Measurements from ENCODE around the gene CACNA1H.

CACNA1H gene

GRCh38 chr16:1143761-1144450 lies 9.0 kb upstream of the CACNA1H start:
- ChIA-PET POLR2A (no interaction called here), CTCF (no interaction called here)
- no peak for TF ChIP-seq CTBP1 (IDR thresholded peaks at IDR 0.05; ENCODE audit: borderline replicate concordance)
- no peak for TF ChIP-seq BHLHE40 (IDR thresholded peaks at IDR 0.05; ENCODE audit: borderline replicate concordance)
- no peak for TF ChIP-seq L3MBTL2 (conservative IDR thresholded peaks at IDR 0.05)
- no peak for TF ChIP-seq ELF4 (IDR thresholded peaks at IDR 0.05)
- no peak for DNase-seq (ENCODE audit: extremely low spot score)

GRCh38 chr16:1144476-1145382 lies 8.2 kb upstream of the CACNA1H start:
- POLR2A ChIA-PET: no interaction called here
- CTCF ChIA-PET: no interaction called here
- TF ChIP-seq PKNOX1 (IDR thresholded peaks at IDR 0.05) (peak; percentile 18; the same call in 1 of the 2 replicates), ARNT (IDR thresholded peaks at IDR 0.05) (no peak)
- DNase-seq (ENCODE audit: extremely low spot score): no peak

GRCh38 chr16:1145383-1146100 lies 7.4 kb upstream of the CACNA1H start:
- TF ChIP-seq CTBP1 (IDR thresholded peaks at IDR 0.05; ENCODE audit: borderline replicate concordance) (no peak), L3MBTL2 (conservative IDR thresholded peaks at IDR 0.05) (no peak), SP1 (IDR thresholded peaks at IDR 0.05) (no peak), TARDBP (IDR thresholded peaks at IDR 0.05) (no peak), ARNT (IDR thresholded peaks at IDR 0.05) (no peak), FOXK2 (IDR thresholded peaks at IDR 0.05) (no peak)
- ChIA-PET POLR2A (no interaction called here), CTCF (no interaction called here)
- DNase-seq (ENCODE audit: extremely low spot score): no peak

- DNase-seq (ENCODE audit: extremely low spot score): peak; percentile 33
- ChIA-PET CTCF (no interaction called here), POLR2A (interaction anchor here (0.6 kb wide), 1 partner anchor 17 kb away, joined by 3 read pairs; no protein-coding TSS in a partner anchor)
- TF ChIP-seq HDGF (IDR thresholded peaks at IDR 0.05; ENCODE audit: borderline replicate concordance) (no peak), SUZ12 (IDR thresholded peaks at IDR 0.05) (no peak), CTBP1 (IDR thresholded peaks at IDR 0.05; ENCODE audit: borderline replicate concordance) (no peak), SP1 (IDR thresholded peaks at IDR 0.05) (no peak), LEF1 (IDR thresholded peaks at IDR 0.05; ENCODE audit: borderline replicate concordance) (no peak), PKNOX1 (IDR thresholded peaks at IDR 0.05) (no peak), TARDBP (IDR thresholded peaks at IDR 0.05) (no peak), ELF4 (IDR thresholded peaks at IDR 0.05) (no peak), FOXA1 (IDR thresholded peaks at IDR 0.05) (no peak), FOXM1 (IDR thresholded peaks at IDR 0.05; ENCODE audit: borderline replicate concordance) (no peak), NFRKB (IDR thresholded peaks at IDR 0.05) (no peak), FOXK2 (IDR thresholded peaks at IDR 0.05) (no peak), ARNT (IDR thresholded peaks at IDR 0.05) (no peak), ZNF384 (IDR thresholded peaks at IDR 0.05) (no peak), BHLHE40 (IDR thresholded peaks at IDR 0.05; ENCODE audit: borderline replicate concordance) (no peak), L3MBTL2 (conservative IDR thresholded peaks at IDR 0.05) (no peak)
These were observed 6.5 kb upstream of the CACNA1H start for GRCh38 chr16:1146409-1146808.

GRCh38 chr16:1147027-1147426 lies 5.9 kb upstream of the CACNA1H start:
- POLR2A ChIA-PET: no interaction called here
- no peak for DNase-seq (ENCODE audit: extremely low spot score)

GRCh38 chr16:1149101-1149636 lies 3.7 kb upstream of the CACNA1H start:
- no peak for DNase-seq (ENCODE audit: extremely low spot score)
- ChIA-PET CTCF (no interaction called here), POLR2A (no interaction called here)
- TF ChIP-seq ELF4 (IDR thresholded peaks at IDR 0.05) (no peak), L3MBTL2 (conservative IDR thresholded peaks at IDR 0.05) (no peak), ARNT (IDR thresholded peaks at IDR 0.05) (no peak), SUZ12 (IDR thresholded peaks at IDR 0.05) (no peak), PKNOX1 (IDR thresholded peaks at IDR 0.05) (no peak), FOXK2 (IDR thresholded peaks at IDR 0.05) (no peak), FOXA1 (IDR thresholded peaks at IDR 0.05) (no peak), CTBP1 (IDR thresholded peaks at IDR 0.05; ENCODE audit: borderline replicate concordance) (no peak)

More at GRCh38 chr16:1147027-1147426, 5.9 kb upstream of the CACNA1H start:
- CTCF ChIA-PET: no interaction called here
- TF ChIP-seq SUZ12 (IDR thresholded peaks at IDR 0.05): no peak
- TF ChIP-seq ARNT (IDR thresholded peaks at IDR 0.05): no peak
- no peak for TF ChIP-seq HDGF (IDR thresholded peaks at IDR 0.05; ENCODE audit: borderline replicate concordance)
